ENCODE results near the gene PELI1.

- TF ChIP-seq CTCF (conservative IDR thresholded peaks at IDR 0.05; ENCODE audit: low read length) (no peak), EZH2phosphoT487 (IDR thresholded peaks at IDR 0.05; ENCODE audit: borderline replicate concordance) (no peak)
Measured at GRCh38 chr2:64106481-64106880, 37.7 kb downstream of the PELI1 start.
